Non-pigmented ciliary epithelial cell (primary cell): ENCODE measurements around the gene RUSF1.
"Not testable (repeated sequence)": the region's sequence is repeated elsewhere in the genome, so short reads cannot be mapped to it uniquely, and the experiment has no call there.

Experiments
- DNase-seq: peaks from one replicate; pipeline ENCODE4 v3.0.0-alpha.2; 2010; ENCODE audit warnings: low read depth

Gene RUSF1

DNA sequence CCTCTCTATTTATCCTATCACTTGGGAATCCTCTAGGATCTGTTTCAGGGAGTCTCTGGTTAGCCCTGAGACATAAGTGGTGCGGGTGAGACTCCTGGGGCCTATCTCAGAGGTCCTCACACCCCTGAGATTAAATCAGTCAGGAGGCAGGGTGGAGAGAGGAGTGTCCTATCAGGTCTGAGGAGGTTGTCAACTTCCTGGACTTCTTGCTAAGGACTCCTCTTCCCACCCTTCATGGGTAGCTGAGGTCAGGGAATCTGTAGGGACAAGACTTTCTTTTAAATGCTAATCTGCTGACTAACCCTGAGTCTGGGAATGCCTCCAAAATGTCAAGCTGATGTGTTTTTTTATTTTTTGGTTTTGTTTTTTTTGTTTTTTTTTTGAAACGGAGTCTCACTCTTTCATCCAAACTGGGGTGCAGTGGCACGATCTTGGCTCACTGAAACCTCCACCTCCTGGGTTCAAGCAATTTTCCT lies 55.5 kb downstream of the RUSF1 start:
- DNase-seq = peak; percentile 85

DNA sequence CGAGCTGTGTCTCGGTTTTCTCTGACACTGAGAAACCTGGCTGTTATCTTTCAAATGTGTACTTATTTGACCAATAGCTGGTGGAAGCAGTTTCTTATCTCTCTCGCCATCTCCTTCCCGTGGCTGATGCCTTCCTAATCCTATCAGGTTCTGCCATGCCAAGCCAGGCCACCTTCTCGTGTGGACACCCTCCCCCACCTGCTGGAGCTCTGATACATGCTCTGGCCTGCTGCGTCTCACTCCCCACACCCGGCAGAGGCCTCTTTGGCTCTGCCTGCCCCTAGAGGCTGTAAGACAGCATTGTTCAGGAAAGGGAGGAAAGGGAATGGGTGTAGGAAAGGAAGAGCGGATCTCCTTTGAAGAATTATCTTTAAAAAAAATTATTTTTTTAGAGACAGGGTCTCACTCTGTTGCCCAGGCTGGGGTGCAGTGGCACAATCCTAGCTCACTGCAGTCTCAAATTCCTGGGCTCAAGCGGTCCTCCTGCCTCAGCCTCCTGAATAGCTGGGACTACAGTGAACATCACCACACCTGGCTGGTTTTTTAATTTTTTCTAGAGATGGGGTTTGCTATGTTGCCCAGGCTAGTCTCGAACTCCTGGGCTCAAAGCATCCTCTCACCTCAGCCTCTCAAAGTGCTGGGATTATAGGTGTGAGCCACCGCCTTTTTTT lies 56.4 kb downstream of the RUSF1 start:
- no peak for DNase-seq

GRCh38 chr16:31451201-31451600 lies 57.0 kb downstream of the RUSF1 start:
- DNase-seq = no peak

GRCh38 chr16:31445931-31446330 lies 62.3 kb downstream of the RUSF1 start:
- DNase-seq = not testable (repeated sequence)

GRCh38 chr16:31441956-31442355 lies 66.2 kb downstream of the RUSF1 start:
- no peak for DNase-seq

DNA sequence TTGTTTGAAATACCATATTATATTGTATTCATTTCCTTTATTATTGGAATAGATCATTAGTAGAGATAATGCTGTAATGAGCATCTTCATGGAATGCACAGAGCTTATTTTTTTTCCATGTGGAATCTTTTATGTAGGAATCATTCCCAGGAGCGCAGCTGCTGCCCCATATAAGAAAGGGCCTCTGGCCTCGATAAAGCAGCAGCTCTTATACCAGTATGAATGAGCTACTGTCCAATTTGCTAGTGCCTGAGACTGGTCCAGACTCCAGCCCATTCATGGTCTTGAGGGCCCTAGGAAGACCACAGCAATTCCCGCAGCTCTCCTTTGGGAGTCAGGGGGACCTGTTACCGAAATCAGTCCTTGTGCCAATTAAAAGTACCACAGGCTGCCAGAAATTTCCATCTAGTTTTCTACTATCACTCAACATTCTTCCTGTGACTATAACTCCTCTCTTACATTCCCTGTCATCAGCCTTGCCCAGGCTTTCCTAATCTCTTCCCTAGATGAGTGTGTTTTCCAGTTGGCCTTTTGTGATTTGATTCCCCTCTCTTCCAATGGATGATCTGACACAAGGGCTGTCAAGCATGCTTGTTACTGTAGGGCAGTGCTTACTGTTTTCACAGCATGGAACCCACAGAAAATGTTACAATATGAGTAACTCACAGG lies 67.5 kb downstream of the RUSF1 start:
- DNase-seq = no peak

DNA sequence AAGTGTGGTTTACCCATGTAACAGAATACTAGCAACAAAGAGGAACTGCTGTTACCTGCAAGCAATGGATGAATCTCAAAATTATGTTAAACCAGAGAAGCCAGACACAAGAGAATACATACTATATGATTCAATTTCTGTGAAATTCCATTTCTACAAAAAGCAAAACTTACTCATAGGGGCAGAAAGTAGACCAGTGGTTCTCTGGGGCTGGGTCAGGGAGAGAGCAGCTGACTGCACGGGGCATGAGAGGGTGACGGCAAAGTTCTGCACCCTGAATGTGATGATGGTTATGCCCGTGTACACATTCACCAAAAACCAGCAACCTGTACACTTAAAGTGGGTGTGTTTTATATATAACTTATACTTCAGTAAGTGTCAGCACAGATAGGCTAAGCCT lies 68.7 kb downstream of the RUSF1 start:
- DNase-seq = no peak
